ENCODE results near the gene BIVM. TPM values are rescaled to one million over a fixed set of nuclear protein-coding genes. Genes with fewer than 3 reads are reported as not detected.

BIVM gene
- total RNA-seq, 1 experiment from 2014 or later: 12.5 TPM

GRCh38 chr13:102846261-102847015, 47.5 kb downstream of the BIVM start:
- no peaks in the 10 kb centered on the region for H3K36me3 ChIP-seq (ENCODE audit: low read depth)
- intact Hi-C loops (cut with micrococcal nuclease; ENCODE audit: unreplicated experiment): loop anchor here (1.0 to 10.0 kb wide), 9 partner anchors 46 to 1702 kb away; partner anchors contain the start of genes TEX30 and TPP2
- peak; percentile 15 to 39 for DNase-seq
- H3K79me2 ChIP-seq (ENCODE audit: low read depth): peaks cover 45% of the 10 kb centered on the region
- H3F3A ChIP-seq (ENCODE audit: insufficient read depth, low read depth): peaks cover 5% of the 10 kb centered on the region; the same call in 1 of the 2 replicates
- peak overlapping the region; percentile 90 for H3K4me3 ChIP-seq
- peak overlapping the region; percentile 99 for H3K4me2 ChIP-seq
- H3K9me2 ChIP-seq (ENCODE audit: insufficient read depth): no peaks in the 10 kb centered on the region
- peak overlapping the region; percentile 97 for H2AFZ ChIP-seq
- no peaks in the 10 kb centered on the region for H3K9me3 ChIP-seq (ENCODE audit: insufficient read depth, low read depth)
- BruUV-seq (replicated peaks): TSS peak; percentile 40
- H4K20me1 ChIP-seq (ENCODE audit: insufficient read depth): peaks cover 17% of the 10 kb centered on the region; the same call in 1 of the 2 replicates
- H3K27me3 ChIP-seq (ENCODE audit: insufficient read depth, low read depth): no peaks in the 10 kb centered on the region
- TF ChIP-seq, protein P1, sequence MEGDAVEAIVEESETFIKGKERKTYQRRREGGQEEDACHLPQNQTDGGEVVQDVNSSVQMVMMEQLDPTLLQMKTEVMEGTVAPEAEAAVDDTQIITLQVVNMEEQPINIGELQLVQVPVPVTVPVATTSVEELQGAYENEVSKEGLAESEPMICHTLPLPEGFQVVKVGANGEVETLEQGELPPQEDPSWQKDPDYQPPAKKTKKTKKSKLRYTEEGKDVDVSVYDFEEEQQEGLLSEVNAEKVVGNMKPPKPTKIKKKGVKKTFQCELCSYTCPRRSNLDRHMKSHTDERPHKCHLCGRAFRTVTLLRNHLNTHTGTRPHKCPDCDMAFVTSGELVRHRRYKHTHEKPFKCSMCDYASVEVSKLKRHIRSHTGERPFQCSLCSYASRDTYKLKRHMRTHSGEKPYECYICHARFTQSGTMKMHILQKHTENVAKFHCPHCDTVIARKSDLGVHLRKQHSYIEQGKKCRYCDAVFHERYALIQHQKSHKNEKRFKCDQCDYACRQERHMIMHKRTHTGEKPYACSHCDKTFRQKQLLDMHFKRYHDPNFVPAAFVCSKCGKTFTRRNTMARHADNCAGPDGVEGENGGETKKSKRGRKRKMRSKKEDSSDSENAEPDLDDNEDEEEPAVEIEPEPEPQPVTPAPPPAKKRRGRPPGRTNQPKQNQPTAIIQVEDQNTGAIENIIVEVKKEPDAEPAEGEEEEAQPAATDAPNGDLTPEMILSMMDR (conservative IDR thresholded peaks at IDR 0.05): no peak
- no peak for TF ChIP-seq EZH2 (IDR thresholded peaks at IDR 0.05; ENCODE audit: low read depth)
- peak overlapping the region; percentile 73 for H3K27ac ChIP-seq
- peaks cover 13% of the 10 kb centered on the region; the same call in 1 of the 2 replicates for H3K4me1 ChIP-seq (replicated peaks; ENCODE audit: insufficient read depth)
- ChIA-PET CTCF (interaction anchor here (0.6 kb wide), 1 partner anchor 454 kb away, joined by 3 read pairs; no protein-coding TSS in a partner anchor), POLR2A (ENCODE audit: unreplicated experiment) (interaction anchor here (0.5 to 0.7 kb wide), 3 partner anchors 141 to 445 kb away, joined by 4 to 9 read pairs (median 4); no protein-coding TSS in a partner anchor)

DNA sequence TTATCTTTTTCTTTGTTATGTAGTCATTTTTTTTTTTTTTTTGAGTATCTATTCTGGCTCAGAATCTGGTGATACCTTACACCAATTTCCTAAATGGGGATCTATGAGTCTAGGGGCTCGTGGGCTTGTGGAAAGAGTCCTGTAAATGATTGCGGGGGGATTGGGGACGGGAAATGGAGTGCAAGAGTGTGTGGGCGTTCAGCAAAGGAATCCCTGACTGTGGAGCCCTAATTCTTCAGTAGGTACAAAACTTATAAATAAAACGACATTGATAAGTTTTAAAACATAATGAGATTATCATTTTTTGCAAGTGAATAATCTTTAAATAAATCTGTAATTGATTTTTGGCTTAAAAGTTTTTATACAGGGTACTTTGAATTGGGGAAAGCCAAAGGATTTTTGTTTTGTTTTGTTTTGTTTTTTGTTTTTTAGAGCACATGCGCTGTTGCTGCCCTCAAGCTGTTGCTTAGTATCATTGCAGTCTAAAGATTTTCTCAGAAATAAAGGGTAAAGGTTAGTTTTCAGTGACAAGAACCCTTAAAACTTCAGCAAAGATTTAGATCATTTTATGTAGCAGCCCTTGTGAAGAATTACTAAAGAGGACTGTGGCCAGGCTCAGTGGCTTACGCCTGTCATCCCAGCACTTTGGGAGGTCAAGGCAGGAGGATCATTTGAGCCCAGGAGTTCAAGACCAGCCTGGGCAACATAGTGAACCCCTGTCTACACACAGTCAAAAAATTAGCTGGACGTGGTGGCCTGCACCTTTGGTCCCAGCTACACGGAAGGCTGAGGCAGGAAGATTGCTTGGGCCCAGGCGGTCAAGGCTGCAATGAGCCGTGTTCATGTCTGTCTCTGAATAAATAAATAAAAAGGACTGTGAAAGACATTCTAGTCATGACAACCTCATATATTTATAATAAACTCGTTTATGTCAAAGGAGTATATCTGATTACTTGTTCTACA, 48.6 kb downstream of the BIVM start:
- no peak for DNase-seq

More for the DNA sequence above, 48.6 kb downstream of the BIVM start:
- Histone ChIP-seq H3K4me1 (replicated peaks; ENCODE audit: insufficient read depth) (peaks cover 13% of the 10 kb centered on the region; the same call in 1 of the 2 replicates), H3K27me3 (ENCODE audit: insufficient read depth, low read depth) (no peaks in the 10 kb centered on the region), H3K9me3 (ENCODE audit: insufficient read depth, low read depth) (no peaks in the 10 kb centered on the region), H3K4me3 (peak overlapping the region; percentile 90), H2AFZ (peak overlapping the region; percentile 97), H3K4me2 (peak overlapping the region; percentile 99), H3F3A (ENCODE audit: insufficient read depth, low read depth) (peaks cover 5% of the 10 kb centered on the region; the same call in 1 of the 2 replicates), H4K20me1 (ENCODE audit: insufficient read depth) (peaks cover 17% of the 10 kb centered on the region; the same call in 1 of the 2 replicates), H3K9me2 (ENCODE audit: insufficient read depth) (no peaks in the 10 kb centered on the region), H3K27ac (peak overlapping the region; percentile 73), H3K36me3 (ENCODE audit: low read depth) (0 out of 2 replicates have a peak, but pooled peaks cover 2% of the 10 kb centered on the region), H3K79me2 (ENCODE audit: low read depth) (peaks cover 45% of the 10 kb centered on the region)
- no TSS peak for BruUV-seq (replicated peaks)
- TF ChIP-seq, protein P1 (conservative IDR thresholded peaks at IDR 0.05): peak; percentile 92
- no peak for TF ChIP-seq EZH2 (IDR thresholded peaks at IDR 0.05; ENCODE audit: low read depth)
- intact Hi-C loops (cut with micrococcal nuclease; ENCODE audit: unreplicated experiment): loop anchor here (1.0 to 10.0 kb wide), 8 partner anchors 47 to 1703 kb away; partner anchors contain the start of gene TEX30
- ChIA-PET CTCF (no interaction called here), POLR2A (ENCODE audit: unreplicated experiment) (no interaction called here)
